HAP-1 (cell line): ENCODE measurements around the gene EID3.
A peak's percentile ranks its signal among the peaks of the same experiment; 100 is the strongest.
"Not testable (repeated sequence)": the region's sequence is repeated elsewhere in the genome, so short reads cannot be mapped to it uniquely, and the experiment has no call there.

Experiments used
- DNase-seq, 2 experiments: peaks; one replicate each; pipeline ENCODE4 v3.0.0-alpha.2; 2016 to 2020; ENCODE audit warnings: low spot score in 2 of 2
- H3K27me3 ChIP-seq: fragments of 250-450 bp; sonication (Bioruptor Pico); 2 replicates; pipeline ENCODE4 v1.5.1; 2020; ENCODE audit warnings: low read depth, mild to moderate bottlenecking, moderate library complexity
- H3K36me3 ChIP-seq: fragments of 250-450 bp; sonication (Bioruptor Pico); replicated peaks from 2 replicates; pipeline ENCODE4 v1.5.1; 2020; ENCODE audit warnings: mild to moderate bottlenecking
- H3K4me1 ChIP-seq: fragments of 250-450 bp; sonication (Bioruptor Pico); 2 replicates; pipeline ENCODE4 v1.5.1; 2020; ENCODE audit warnings: mild to moderate bottlenecking
- H3K4me3 ChIP-seq: fragments of 250-450 bp; sonication (Bioruptor Pico); 2 replicates; pipeline ENCODE4 v1.5.1; 2020; ENCODE audit warnings: mild to moderate bottlenecking, moderate library complexity
- H3K9me3 ChIP-seq: fragments of 250-450 bp; sonication (Bioruptor Pico); 2 replicates; pipeline ENCODE4 v1.5.1; 2020; ENCODE audit warnings: mild to moderate bottlenecking, moderate library complexity
- in situ Hi-C: fragments of 300-500 bp; cut with MboI; formaldehyde crosslinking; loops from 3 replicates; pipeline ENCODE4 v1.14.3; 2020; ENCODE audit warnings: low sequenced_read_pairs, inconsistent platforms, mixed read lengths

EID3 gene

GRCh38 chr12:104280717-104281458 is 22.7 kb upstream of the EID3 start:
- H3K27me3 ChIP-seq: no peaks in the 10 kb centered on the region
- H3K4me3 ChIP-seq: no peak overlapping the region
- peaks cover 8% of the 10 kb centered on the region for H3K4me1 ChIP-seq
- no peak for DNase-seq
- no peaks in the 10 kb centered on the region for H3K36me3 ChIP-seq
- in situ Hi-C loops: no loop called here
- no peaks in the 10 kb centered on the region for H3K9me3 ChIP-seq

GRCh38 chr12:104281636-104282035 is 21.9 kb upstream of the EID3 start:
- H3K4me1 ChIP-seq: peaks cover 16% of the 10 kb centered on the region
- no peaks in the 10 kb centered on the region for H3K27me3 ChIP-seq
- H3K36me3 ChIP-seq: no peaks in the 10 kb centered on the region
- in situ Hi-C loops: no loop called here
- no peak for DNase-seq
- no peak overlapping the region for H3K4me3 ChIP-seq
- H3K9me3 ChIP-seq: no peaks in the 10 kb centered on the region

- Histone ChIP-seq H3K9me3 (no peaks in the 10 kb centered on the region), H3K36me3 (no peaks in the 10 kb centered on the region; the same call in 1 of the 2 replicates), H3K27me3 (no peaks in the 10 kb centered on the region), H3K4me3 (no peak overlapping the region), H3K4me1 (peaks cover 16% of the 10 kb centered on the region)
- in situ Hi-C loops: no loop called here
- no peak for DNase-seq
Observed at GRCh38 chr12:104282109-104282508, 21.4 kb upstream of the EID3 start.

- in situ Hi-C loops: no loop called here
- Histone ChIP-seq H3K27me3 (no peaks in the 10 kb centered on the region), H3K4me3 (no peak overlapping the region), H3K36me3 (peaks cover 11% of the 10 kb centered on the region), H3K4me1 (peaks cover 19% of the 10 kb centered on the region), H3K9me3 (no peaks in the 10 kb centered on the region)
- no peak for DNase-seq
Observed at GRCh38 chr12:104285740-104286515, 17.6 kb upstream of the EID3 start.

- no peaks in the 10 kb centered on the region for H3K9me3 ChIP-seq
- H3K4me1 ChIP-seq: peaks cover 22% of the 10 kb centered on the region
- in situ Hi-C loops: no loop called here
- H3K27me3 ChIP-seq: no peaks in the 10 kb centered on the region
- peak; percentile 94 to 98 for DNase-seq
- peak overlapping the region; percentile 80 for H3K4me3 ChIP-seq
- H3K36me3 ChIP-seq: peaks cover 14% of the 10 kb centered on the region
Observed at GRCh38 chr12:104286516-104287482, 16.7 kb upstream of the EID3 start.

- peaks cover 37% of the 10 kb centered on the region for H3K4me1 ChIP-seq
- peak; percentile 94 to 97 for DNase-seq
- H3K27me3 ChIP-seq: no peaks in the 10 kb centered on the region
- peak overlapping the region; percentile 80 for H3K4me3 ChIP-seq
- peaks cover 24% of the 10 kb centered on the region for H3K36me3 ChIP-seq
- in situ Hi-C loops: no loop called here
- H3K9me3 ChIP-seq: no peaks in the 10 kb centered on the region
Observed at GRCh38 chr12:104288635-104289274, 14.8 kb upstream of the EID3 start.

- no peak for DNase-seq
- in situ Hi-C loops: no loop called here
- H3K36me3 ChIP-seq: peaks cover 37% of the 10 kb centered on the region
- no peaks in the 10 kb centered on the region for H3K9me3 ChIP-seq
- H3K4me1 ChIP-seq: peaks cover 37% of the 10 kb centered on the region
- peak overlapping the region; percentile 80; the same call in 1 of the 2 replicates for H3K4me3 ChIP-seq
- H3K27me3 ChIP-seq: no peaks in the 10 kb centered on the region
Observed at GRCh38 chr12:104290320-104290719, 13.2 kb upstream of the EID3 start.

GRCh38 chr12:104290855-104291254 is 12.7 kb upstream of the EID3 start:
- in situ Hi-C loops: no loop called here
- H3K4me1 ChIP-seq: peaks cover 32% of the 10 kb centered on the region
- H3K36me3 ChIP-seq: peaks cover 42% of the 10 kb centered on the region

GRCh38 chr12:104291867-104292524 is 11.5 kb upstream of the EID3 start:
- no peak overlapping the region for H3K4me3 ChIP-seq
- DNase-seq: peak; percentile 67
- peaks cover 24% of the 10 kb centered on the region for H3K4me1 ChIP-seq
- H3K27me3 ChIP-seq: no peaks in the 10 kb centered on the region
- in situ Hi-C loops: no loop called here
- H3K36me3 ChIP-seq: peaks cover 53% of the 10 kb centered on the region
- H3K9me3 ChIP-seq: no peaks in the 10 kb centered on the region

More at GRCh38 chr12:104290855-104291254, 12.7 kb upstream of the EID3 start:
- Histone ChIP-seq H3K4me3 (no peak overlapping the region), H3K27me3 (no peaks in the 10 kb centered on the region), H3K9me3 (no peaks in the 10 kb centered on the region)
- DNase-seq: no peak

- Histone ChIP-seq H3K4me3 (no peak overlapping the region), H3K4me1 (peaks cover 24% of the 10 kb centered on the region), H3K9me3 (no peaks in the 10 kb centered on the region), H3K36me3 (peaks cover 63% of the 10 kb centered on the region), H3K27me3 (no peaks in the 10 kb centered on the region)
- in situ Hi-C loops: no loop called here
- peak in 1 of 2 experiments; percentile 52 for DNase-seq
Observed at GRCh38 chr12:104292872-104293794, 10.4 kb upstream of the EID3 start.

- H3K4me3 ChIP-seq, H3K27me3 ChIP-seq, H3K9me3 ChIP-seq, in situ Hi-C loops: not testable (repeated sequence)
- DNase-seq: peak in 1 of 2 experiments; percentile 63
- H3K4me1 ChIP-seq: peaks cover 24% of the 10 kb centered on the region
- H3K36me3 ChIP-seq: peaks cover 67% of the 10 kb centered on the region
Observed at GRCh38 chr12:104294158-104294859, 9.2 kb upstream of the EID3 start.
